ENCODE measurements around the gene IL17RB. TPM values are rescaled to one million over a fixed set of nuclear protein-coding genes. Genes with fewer than 3 reads are reported as not detected.

Gene IL17RB
- total RNA-seq, 1 experiment from 2014 or later, result not detected

DNA sequence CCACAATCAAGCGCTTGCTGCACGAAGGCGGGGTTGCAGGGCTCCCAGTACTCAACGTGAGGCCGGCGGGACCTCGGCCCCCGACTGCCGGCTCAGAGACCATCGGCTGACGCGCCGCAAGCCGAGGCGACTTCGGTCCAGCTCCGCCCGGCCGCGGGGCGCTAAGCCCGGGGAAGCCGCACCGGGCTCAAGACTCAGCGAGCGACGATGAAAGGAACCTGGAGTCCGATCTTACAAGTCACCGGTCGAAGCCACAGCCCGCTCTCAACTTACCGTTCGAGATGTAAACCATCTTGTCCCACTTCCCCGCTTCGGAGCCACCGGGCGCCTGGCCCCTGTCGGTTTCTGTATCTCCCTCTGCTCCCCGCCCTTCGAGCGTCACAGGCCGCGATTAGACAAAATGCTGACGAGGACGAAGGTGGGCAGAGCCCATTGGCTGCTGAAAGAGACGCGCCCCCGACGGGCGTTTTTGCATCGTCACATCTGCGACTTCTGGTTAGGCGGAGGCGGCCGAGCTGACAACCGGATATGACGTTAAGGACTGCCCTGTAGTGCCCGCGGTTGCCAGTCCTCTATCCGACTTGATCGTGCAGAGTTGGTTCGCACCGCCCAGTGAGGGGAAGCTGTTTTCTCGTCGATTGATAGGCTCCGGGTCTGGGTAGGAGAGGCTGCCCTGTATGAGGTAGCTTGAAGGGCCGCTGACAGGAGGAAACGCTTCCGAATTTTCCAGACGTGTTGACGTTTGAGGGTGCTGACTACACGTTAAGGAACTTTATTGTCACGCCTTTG is 45.3 kb downstream of the IL17RB start, which contains the start of gene SELENOK:
Gene SELENOK (minus strand): TSS at position 363 of the 789 bp plus-strand sequence.
- Histone ChIP-seq H3K79me2 (ENCODE audit: low read length) (peaks cover 46% of the 10 kb centered on the region), H3K9ac (ENCODE audit: low read length) (peak within 1 kb of the TSS; percentile 87), H3K36me3 (ENCODE audit: insufficient read depth, low read length) (peaks cover 20% of the 10 kb centered on the region; the same call in 1 of the 2 replicates), H3K4me3 (ENCODE audit: low read length) (peak within 1 kb of the TSS; percentile 93), H3K9me2 (replicated peaks; ENCODE audit: insufficient read depth, low read length) (no peaks in the 10 kb centered on the region), H4K20me1 (ENCODE audit: insufficient read depth, low read depth, low read length) (no peaks in the 10 kb centered on the region; the same call in 1 of the 2 replicates), H3K27ac (ENCODE audit: low read length) (peak within 1 kb of the TSS; percentile 70), H2AFZ (ENCODE audit: low read length) (peak within 1 kb of the TSS; percentile 67; the same call in 1 of the 2 replicates), H3K27me3 (ENCODE audit: low read length) (no peaks in the 10 kb centered on the region), H3K9me3 (ENCODE audit: low read length) (no peaks in the 10 kb centered on the region), H3K4me1 (ENCODE audit: low read length) (peaks cover 31% of the 10 kb centered on the region), H3K4me2 (ENCODE audit: low read depth, low read length, poor library complexity, severe bottlenecking) (peak within 1 kb of the TSS; percentile 89)
- peak; percentile 99 for DNase-seq

GRCh38 chr3:53892286-53892637 is 45.9 kb downstream of the IL17RB start:
- Histone ChIP-seq H3K9me2 (replicated peaks; ENCODE audit: insufficient read depth, low read length) (no peaks in the 10 kb centered on the region), H4K20me1 (ENCODE audit: insufficient read depth, low read depth, low read length) (no peaks in the 10 kb centered on the region; the same call in 1 of the 2 replicates), H3K4me1 (ENCODE audit: low read length) (peaks cover 31% of the 10 kb centered on the region), H3K9me3 (ENCODE audit: low read length) (no peaks in the 10 kb centered on the region), H3K27me3 (ENCODE audit: low read length) (no peaks in the 10 kb centered on the region), H3K79me2 (ENCODE audit: low read length) (peaks cover 43% of the 10 kb centered on the region), H3K4me2 (ENCODE audit: low read depth, low read length, poor library complexity, severe bottlenecking) (peak overlapping the region; percentile 89), H3K4me3 (ENCODE audit: low read length) (peak overlapping the region; percentile 93), H3K36me3 (ENCODE audit: insufficient read depth, low read length) (peaks cover 16% of the 10 kb centered on the region; the same call in 1 of the 2 replicates), H3K9ac (ENCODE audit: low read length) (peak overlapping the region; percentile 74), H3K27ac (ENCODE audit: low read length) (peak overlapping the region; percentile 70), H2AFZ (ENCODE audit: low read length) (peak overlapping the region; percentile 67; the same call in 1 of the 2 replicates)
- no peak for DNase-seq

- Histone ChIP-seq H2AFZ (ENCODE audit: low read length) (no peak overlapping the region), H3K27ac (ENCODE audit: low read length) (no peak overlapping the region), H3K4me1 (ENCODE audit: low read length) (no peaks in the 10 kb centered on the region), H3K9ac (ENCODE audit: low read length) (no peak overlapping the region), H3K4me3 (ENCODE audit: low read length) (no peak overlapping the region), H3K27me3 (ENCODE audit: low read length) (no peaks in the 10 kb centered on the region), H3K9me2 (replicated peaks; ENCODE audit: insufficient read depth, low read length) (no peaks in the 10 kb centered on the region), H4K20me1 (ENCODE audit: insufficient read depth, low read depth, low read length) (no peaks in the 10 kb centered on the region), H3K79me2 (ENCODE audit: low read length) (no peaks in the 10 kb centered on the region), H3K9me3 (ENCODE audit: low read length) (no peaks in the 10 kb centered on the region), H3K36me3 (ENCODE audit: insufficient read depth, low read length) (no peaks in the 10 kb centered on the region), H3K4me2 (ENCODE audit: low read depth, low read length, poor library complexity, severe bottlenecking) (no peak overlapping the region)
- DNase-seq, result no peak
Observed at GRCh38 chr3:53899750-53900149, 53.4 kb downstream of the IL17RB start.

DNA sequence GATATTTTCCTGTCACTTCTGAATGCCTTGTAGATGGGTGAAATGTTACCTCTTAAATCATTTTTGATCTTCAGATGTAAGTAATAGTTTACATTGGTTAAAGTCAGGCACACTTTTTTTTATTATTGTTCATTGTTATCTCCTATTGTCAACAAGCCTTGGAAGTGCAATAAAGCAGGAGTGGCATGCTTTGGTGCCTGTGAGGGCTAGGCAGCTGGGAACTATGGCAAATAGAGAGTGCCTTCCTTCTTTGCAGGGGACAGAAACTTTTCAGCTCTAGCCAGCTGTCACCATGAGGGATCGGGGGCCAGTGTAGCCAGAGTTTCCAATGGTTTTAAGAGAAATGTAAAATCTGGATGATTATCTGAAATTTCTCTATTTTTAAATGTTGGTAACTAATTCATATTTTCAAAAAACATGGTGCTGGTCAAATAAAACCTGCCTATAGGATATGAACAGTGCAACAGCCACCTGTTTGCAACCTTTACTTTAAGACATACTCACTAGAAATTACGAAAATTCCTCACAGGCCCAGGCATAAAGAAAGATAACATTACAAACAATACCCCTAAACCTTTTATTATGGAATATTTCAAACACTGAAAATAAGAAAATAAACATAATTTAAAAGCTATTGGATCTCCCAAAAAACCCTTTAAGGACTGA is 54.4 kb downstream of the IL17RB start:
- Histone ChIP-seq H3K9ac (ENCODE audit: low read length) (no peak overlapping the region), H3K79me2 (ENCODE audit: low read length) (no peaks in the 10 kb centered on the region), H3K27me3 (ENCODE audit: low read length) (no peaks in the 10 kb centered on the region), H3K9me3 (ENCODE audit: low read length) (no peaks in the 10 kb centered on the region), H3K4me3 (ENCODE audit: low read length) (no peak overlapping the region), H3K4me1 (ENCODE audit: low read length) (no peaks in the 10 kb centered on the region), H3K27ac (ENCODE audit: low read length) (no peak overlapping the region), H3K36me3 (ENCODE audit: insufficient read depth, low read length) (no peaks in the 10 kb centered on the region), H3K9me2 (replicated peaks; ENCODE audit: insufficient read depth, low read length) (no peaks in the 10 kb centered on the region), H4K20me1 (ENCODE audit: insufficient read depth, low read depth, low read length) (no peaks in the 10 kb centered on the region), H3K4me2 (ENCODE audit: low read depth, low read length, poor library complexity, severe bottlenecking) (no peak overlapping the region), H2AFZ (ENCODE audit: low read length) (no peak overlapping the region)
- no peak for DNase-seq

GRCh38 chr3:53902067-53902466 is 55.7 kb downstream of the IL17RB start:
- Histone ChIP-seq H2AFZ (ENCODE audit: low read length) (no peak overlapping the region), H3K36me3 (ENCODE audit: insufficient read depth, low read length) (no peaks in the 10 kb centered on the region), H3K4me2 (ENCODE audit: low read depth, low read length, poor library complexity, severe bottlenecking) (no peak overlapping the region), H3K9me2 (replicated peaks; ENCODE audit: insufficient read depth, low read length) (no peaks in the 10 kb centered on the region), H3K4me3 (ENCODE audit: low read length) (no peak overlapping the region), H3K4me1 (ENCODE audit: low read length) (no peaks in the 10 kb centered on the region), H3K27me3 (ENCODE audit: low read length) (no peaks in the 10 kb centered on the region), H4K20me1 (ENCODE audit: insufficient read depth, low read depth, low read length) (no peaks in the 10 kb centered on the region), H3K27ac (ENCODE audit: low read length) (no peak overlapping the region), H3K79me2 (ENCODE audit: low read length) (no peaks in the 10 kb centered on the region), H3K9ac (ENCODE audit: low read length) (no peak overlapping the region), H3K9me3 (ENCODE audit: low read length) (no peaks in the 10 kb centered on the region)
- no peak for DNase-seq

GRCh38 chr3:53902711-53903110 is 56.3 kb downstream of the IL17RB start:
- Histone ChIP-seq H3K9ac (ENCODE audit: low read length) (no peak overlapping the region), H3K79me2 (ENCODE audit: low read length) (no peaks in the 10 kb centered on the region), H2AFZ (ENCODE audit: low read length) (no peak overlapping the region), H3K36me3 (ENCODE audit: insufficient read depth, low read length) (no peaks in the 10 kb centered on the region), H3K9me3 (ENCODE audit: low read length) (no peaks in the 10 kb centered on the region), H3K27me3 (ENCODE audit: low read length) (no peaks in the 10 kb centered on the region), H3K9me2 (replicated peaks; ENCODE audit: insufficient read depth, low read length) (no peaks in the 10 kb centered on the region), H3K4me1 (ENCODE audit: low read length) (no peaks in the 10 kb centered on the region), H3K4me2 (ENCODE audit: low read depth, low read length, poor library complexity, severe bottlenecking) (no peak overlapping the region), H3K27ac (ENCODE audit: low read length) (no peak overlapping the region), H4K20me1 (ENCODE audit: insufficient read depth, low read depth, low read length) (no peaks in the 10 kb centered on the region), H3K4me3 (ENCODE audit: low read length) (no peak overlapping the region)
- no peak for DNase-seq

- Histone ChIP-seq H3K27me3 (ENCODE audit: low read length) (no peaks in the 10 kb centered on the region), H4K20me1 (ENCODE audit: insufficient read depth, low read depth, low read length) (no peaks in the 10 kb centered on the region), H3K4me3 (ENCODE audit: low read length) (no peak overlapping the region), H3K4me1 (ENCODE audit: low read length) (no peaks in the 10 kb centered on the region), H3K79me2 (ENCODE audit: low read length) (no peaks in the 10 kb centered on the region), H3K36me3 (ENCODE audit: insufficient read depth, low read length) (no peaks in the 10 kb centered on the region), H3K27ac (ENCODE audit: low read length) (no peak overlapping the region), H3K4me2 (ENCODE audit: low read depth, low read length, poor library complexity, severe bottlenecking) (no peak overlapping the region), H3K9me3 (ENCODE audit: low read length) (no peaks in the 10 kb centered on the region), H3K9ac (ENCODE audit: low read length) (no peak overlapping the region), H3K9me2 (replicated peaks; ENCODE audit: insufficient read depth, low read length) (no peaks in the 10 kb centered on the region), H2AFZ (ENCODE audit: low read length) (no peak overlapping the region)
- DNase-seq, result no peak
Observed at GRCh38 chr3:53913401-53913800, 67.0 kb downstream of the IL17RB start.
